ENCODE results near the gene APC2.

DNA sequence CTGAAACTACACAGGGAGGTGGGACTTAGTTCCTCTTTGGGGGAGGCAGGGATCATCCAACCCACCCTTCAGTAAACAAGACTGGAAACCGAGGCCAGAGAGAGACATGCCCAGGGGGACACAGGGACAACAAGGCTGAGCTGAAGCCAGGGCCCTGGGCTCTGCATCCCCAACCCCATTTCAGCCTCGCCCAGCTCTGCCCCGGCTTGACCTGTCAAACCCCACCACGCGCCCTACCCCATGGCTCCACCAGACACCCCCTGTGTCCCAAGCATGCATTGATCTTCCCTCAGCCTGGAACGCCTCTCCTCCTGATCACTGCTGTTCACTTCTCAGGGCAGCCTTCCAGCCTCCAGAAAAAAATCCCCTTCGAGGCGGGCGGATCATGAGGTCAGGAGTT, 2.0 kb upstream of the APC2 start:
- TF ChIP-seq EZH2 (IDR thresholded peaks at IDR 0.05; ENCODE audit: low read length, unreplicated experiment) (no peak), EZH2phosphoT487 (IDR thresholded peaks at IDR 0.05; ENCODE audit: borderline replicate concordance, low read length) (no peak)
- TF ChIP-seq, protein P1, sequence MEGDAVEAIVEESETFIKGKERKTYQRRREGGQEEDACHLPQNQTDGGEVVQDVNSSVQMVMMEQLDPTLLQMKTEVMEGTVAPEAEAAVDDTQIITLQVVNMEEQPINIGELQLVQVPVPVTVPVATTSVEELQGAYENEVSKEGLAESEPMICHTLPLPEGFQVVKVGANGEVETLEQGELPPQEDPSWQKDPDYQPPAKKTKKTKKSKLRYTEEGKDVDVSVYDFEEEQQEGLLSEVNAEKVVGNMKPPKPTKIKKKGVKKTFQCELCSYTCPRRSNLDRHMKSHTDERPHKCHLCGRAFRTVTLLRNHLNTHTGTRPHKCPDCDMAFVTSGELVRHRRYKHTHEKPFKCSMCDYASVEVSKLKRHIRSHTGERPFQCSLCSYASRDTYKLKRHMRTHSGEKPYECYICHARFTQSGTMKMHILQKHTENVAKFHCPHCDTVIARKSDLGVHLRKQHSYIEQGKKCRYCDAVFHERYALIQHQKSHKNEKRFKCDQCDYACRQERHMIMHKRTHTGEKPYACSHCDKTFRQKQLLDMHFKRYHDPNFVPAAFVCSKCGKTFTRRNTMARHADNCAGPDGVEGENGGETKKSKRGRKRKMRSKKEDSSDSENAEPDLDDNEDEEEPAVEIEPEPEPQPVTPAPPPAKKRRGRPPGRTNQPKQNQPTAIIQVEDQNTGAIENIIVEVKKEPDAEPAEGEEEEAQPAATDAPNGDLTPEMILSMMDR (conservative IDR thresholded peaks at IDR 0.05; ENCODE audit: low read depth, low read length): no peak

Measured in PC-3 (cell line).